SK-N-SH treated with all-trans-retinoic acid at 6 μM for 48 hours (cell line): ENCODE measurements around the gene PON3.

Experiments used
- ATAC-seq: fragments of 200-7000 bp; cut with Tn5 transposase; 3 replicates; pipeline ENCODE4 v1.9.1; 2020; ENCODE audit warnings: mild to moderate bottlenecking, moderate library complexity
- ARNTL ChIP-seq: fragments of 450-650 bp; formaldehyde crosslinking; IDR thresholded peaks from 2 replicates; pipeline ENCODE4 v1.5.0; 2020; ENCODE audit warnings: low read depth, mild to moderate bottlenecking, moderate library complexity, borderline replicate concordance
- BACH2 ChIP-seq: fragments of 250-450 bp; sonication (Bioruptor Pico); IDR thresholded peaks from 2 replicates; pipeline ENCODE4 v1.9.0; 2021; ENCODE audit warnings: mild to moderate bottlenecking, borderline replicate concordance
- CSDC2 ChIP-seq: fragments of 250-450 bp; sonication (Bioruptor Pico); IDR thresholded peaks from 2 replicates; pipeline ENCODE4 v1.5.0; 2020; ENCODE audit warnings: mild to moderate bottlenecking, moderate library complexity
- ESRRG ChIP-seq: fragments of 250-450 bp; sonication (Bioruptor Pico); IDR thresholded peaks from 2 replicates; pipeline ENCODE4 v1.6.1; 2021; ENCODE audit warnings: mild to moderate bottlenecking
- GLIS3 ChIP-seq: fragments of 250-450 bp; sonication (Bioruptor Pico); IDR thresholded peaks from 2 replicates; pipeline ENCODE4 v1.5.0; 2020; ENCODE audit warnings: mild to moderate bottlenecking, moderate library complexity
- ISL1 ChIP-seq: fragments of 250-450 bp; sonication (Bioruptor Pico); IDR thresholded peaks from 2 replicates; pipeline ENCODE4 v2.1.2; 2022; ENCODE audit warnings: mild to moderate bottlenecking, moderate library complexity
- OSR1 ChIP-seq: fragments of 250-450 bp; sonication (Bioruptor Pico); IDR thresholded peaks from 2 replicates; pipeline ENCODE4 v1.8.0; 2022; ENCODE audit warnings: moderate library complexity, mild to moderate bottlenecking, inconsistent platforms
- POU6F1 ChIP-seq: fragments of 250-450 bp; sonication (Bioruptor Pico); IDR thresholded peaks from 2 replicates; pipeline ENCODE4 v1.8.0; 2021; ENCODE audit warnings: low read depth, mild to moderate bottlenecking, moderate library complexity, borderline replicate concordance
- SNAI2 ChIP-seq: fragments of 250-450 bp; sonication (Bioruptor Pico); IDR thresholded peaks from 2 replicates; pipeline ENCODE4 v1.5.0; 2020; ENCODE audit warnings: mild to moderate bottlenecking, moderate library complexity
- TCF4 ChIP-seq: fragments of 250-450 bp; sonication (Bioruptor Pico); IDR thresholded peaks from 2 replicates; pipeline ENCODE4 v1.8.0; 2021; ENCODE audit warnings: mild to moderate bottlenecking, moderate library complexity, borderline replicate concordance
- TOX ChIP-seq: fragments of 250-450 bp; sonication (Bioruptor Pico); IDR thresholded peaks from 2 replicates; pipeline ENCODE4 v1.8.0; 2021; ENCODE audit warnings: mild to moderate bottlenecking, moderate library complexity, borderline replicate concordance
- TSHZ2 ChIP-seq: fragments of 250-450 bp; sonication (Bioruptor Pico); IDR thresholded peaks from 2 replicates; pipeline ENCODE4 v1.5.0; 2020; ENCODE audit warnings: mild to moderate bottlenecking, moderate library complexity
- ZC3H10 ChIP-seq: fragments of 250-450 bp; sonication (Bioruptor Pico); IDR thresholded peaks from 2 replicates; pipeline ENCODE4 v1.5.1; 2021; ENCODE audit warnings: mild to moderate bottlenecking, moderate library complexity
- ZFP3 ChIP-seq: fragments of 250-450 bp; sonication (Bioruptor Pico); IDR thresholded peaks from 2 replicates; pipeline ENCODE4 v1.5.0; 2020; ENCODE audit warnings: mild to moderate bottlenecking, moderate library complexity
- ZFP30 ChIP-seq: fragments of 450-650 bp; formaldehyde crosslinking; IDR thresholded peaks from 2 replicates; pipeline ENCODE4 v1.5.0; 2022; ENCODE audit warnings: mild to moderate bottlenecking, moderate library complexity
- ZNF565 ChIP-seq: fragments of 450-650 bp; formaldehyde crosslinking; conservative IDR thresholded peaks from 2 replicates; pipeline ENCODE4 v1.5.0; 2020; ENCODE audit warnings: low read depth, mild to moderate bottlenecking, moderate library complexity
- ZNF8 ChIP-seq: fragments of 450-650 bp; formaldehyde crosslinking; IDR thresholded peaks from 2 replicates; pipeline ENCODE4 v1.5.0; 2020; ENCODE audit warnings: mild to moderate bottlenecking, moderate library complexity
- TF ChIP-seq, protein P1 (sequence below): fragments of 250-450 bp; sonication (Bioruptor Pico); IDR thresholded peaks from 2 replicates; pipeline ENCODE4 v1.8.0; 2020; ENCODE audit warnings: mild to moderate bottlenecking, moderate library complexity, borderline replicate concordance
- TF ChIP-seq, protein P2 (sequence below): fragments of 250-450 bp; sonication (Bioruptor Pico); IDR thresholded peaks from 2 replicates; pipeline ENCODE4 v1.5.1; 2020; ENCODE audit warnings: low read depth, mild to moderate bottlenecking, moderate library complexity

Gene PON3

GRCh38 chr7:95318501-95319100 is 77.6 kb downstream of the PON3 start (continued):
- TF ChIP-seq ESRRG (CRISPR knock-in tag) (no peak), ZC3H10 (CRISPR knock-in tag) (no peak), CSDC2 (no peak)
- TF ChIP-seq, all 23 proteins: peak for 0

DNA sequence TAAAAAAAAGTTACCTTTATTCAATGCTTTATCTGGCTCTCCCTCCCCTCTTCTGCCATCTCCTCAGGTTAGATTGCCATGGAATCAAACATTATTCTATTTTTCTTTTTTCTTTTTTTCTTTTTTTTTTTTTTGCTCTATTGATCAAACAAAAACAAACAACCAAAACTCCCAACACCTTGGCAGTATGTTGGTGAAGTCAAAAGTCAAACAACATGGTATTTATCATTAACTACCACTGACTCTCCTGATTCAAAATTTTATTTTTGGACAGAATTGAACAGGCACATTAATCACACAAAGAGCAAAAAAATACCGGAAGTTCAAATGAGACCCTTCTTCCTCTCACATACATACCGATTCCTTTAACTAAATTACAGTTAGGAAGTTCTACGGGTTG is 78.2 kb downstream of the PON3 start:
- TF ChIP-seq ESRRG (CRISPR knock-in tag) (no peak), ZC3H10 (CRISPR knock-in tag) (no peak), ZFP30 (no peak), BACH2 (no peak), ZNF8 (CRISPR knock-in tag) (no peak), TOX (CRISPR knock-in tag) (no peak), ARNTL (CRISPR knock-in tag) (no peak), TSHZ2 (CRISPR knock-in tag) (no peak), GLIS3 (no peak), OSR1 (CRISPR knock-in tag) (no peak)
- TF ChIP-seq, all 23 proteins: peak for 0

DNA sequence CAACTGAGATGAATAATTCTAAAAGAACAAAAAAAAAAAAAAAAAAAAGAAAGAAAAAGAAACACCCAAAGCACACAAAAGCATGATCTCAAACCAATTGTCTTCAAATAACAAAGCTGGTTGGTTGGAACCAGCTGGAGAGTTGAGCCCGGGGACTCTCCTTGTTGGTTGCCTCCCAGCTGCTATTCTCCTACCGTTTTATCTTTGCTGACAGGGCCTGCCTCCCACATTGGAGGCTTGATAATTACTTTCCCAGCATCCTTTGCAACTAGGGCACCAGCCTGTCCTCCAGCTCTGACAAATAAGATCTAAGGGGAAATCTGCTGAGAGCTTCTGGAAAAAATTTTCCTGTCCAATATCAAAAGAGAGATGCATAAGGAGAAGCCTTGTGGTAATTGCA is 78.6 kb downstream of the PON3 start:
- no peak for ATAC-seq
- no peak for TF ChIP-seq ZNF565
- TF ChIP-seq, all 23 proteins: peak for 0

More for the DNA sequence above, 78.2 kb downstream of the PON3 start:
- no peak for ATAC-seq

DNA sequence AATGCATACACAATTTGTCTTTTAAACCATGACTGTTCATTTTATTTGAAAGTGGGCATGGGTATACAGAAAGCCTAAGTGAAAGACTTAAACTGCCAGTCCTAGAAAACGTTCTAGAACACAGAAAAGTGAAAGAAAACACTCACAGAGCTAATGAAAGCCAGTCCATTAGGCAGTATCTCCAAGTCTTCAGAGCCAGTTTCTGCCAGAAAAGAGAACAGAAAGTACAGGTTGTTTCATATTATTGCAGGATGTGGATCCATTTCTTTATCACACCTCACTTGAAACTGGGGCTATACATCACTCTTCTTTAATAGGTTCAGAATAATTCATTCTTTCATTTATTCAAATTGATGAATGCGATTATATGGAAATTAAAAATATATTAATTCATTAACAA is 79.6 kb downstream of the PON3 start:
- no peak for TF ChIP-seq ZC3H10 (CRISPR knock-in tag)
- TF ChIP-seq POU6F1 (CRISPR knock-in tag), result no peak
- no peak for TF ChIP-seq ZFP30
- no peak for TF ChIP-seq ARNTL (CRISPR knock-in tag)
- ATAC-seq, result no peak

GRCh38 chr7:95312561-95312960 is 83.6 kb downstream of the PON3 start:
- no peak for ATAC-seq
- TF ChIP-seq OSR1 (CRISPR knock-in tag), result no peak
- no peak for TF ChIP-seq BACH2
- TF ChIP-seq ISL1 (CRISPR knock-in tag), result no peak
- no peak for TF ChIP-seq GLIS3
- no peak for TF ChIP-seq TSHZ2 (CRISPR knock-in tag)
- no peak for TF ChIP-seq SNAI2 (CRISPR knock-in tag)
- no peak for TF ChIP-seq ARNTL (CRISPR knock-in tag)
- no peak for TF ChIP-seq CSDC2
- no peak for TF ChIP-seq ZFP30
- no peak for TF ChIP-seq TCF4 (CRISPR knock-in tag)
- no peak for TF ChIP-seq POU6F1 (CRISPR knock-in tag)
- TF ChIP-seq, protein P1, sequence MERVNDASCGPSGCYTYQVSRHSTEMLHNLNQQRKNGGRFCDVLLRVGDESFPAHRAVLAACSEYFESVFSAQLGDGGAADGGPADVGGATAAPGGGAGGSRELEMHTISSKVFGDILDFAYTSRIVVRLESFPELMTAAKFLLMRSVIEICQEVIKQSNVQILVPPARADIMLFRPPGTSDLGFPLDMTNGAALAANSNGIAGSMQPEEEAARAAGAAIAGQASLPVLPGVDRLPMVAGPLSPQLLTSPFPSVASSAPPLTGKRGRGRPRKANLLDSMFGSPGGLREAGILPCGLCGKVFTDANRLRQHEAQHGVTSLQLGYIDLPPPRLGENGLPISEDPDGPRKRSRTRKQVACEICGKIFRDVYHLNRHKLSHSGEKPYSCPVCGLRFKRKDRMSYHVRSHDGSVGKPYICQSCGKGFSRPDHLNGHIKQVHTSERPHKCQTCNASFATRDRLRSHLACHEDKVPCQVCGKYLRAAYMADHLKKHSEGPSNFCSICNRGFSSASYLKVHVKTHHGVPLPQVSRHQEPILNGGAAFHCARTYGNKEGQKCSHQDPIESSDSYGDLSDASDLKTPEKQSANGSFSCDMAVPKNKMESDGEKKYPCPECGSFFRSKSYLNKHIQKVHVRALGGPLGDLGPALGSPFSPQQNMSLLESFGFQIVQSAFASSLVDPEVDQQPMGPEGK (CRISPR knock-in tag), result no peak
- TF ChIP-seq, protein P2, sequence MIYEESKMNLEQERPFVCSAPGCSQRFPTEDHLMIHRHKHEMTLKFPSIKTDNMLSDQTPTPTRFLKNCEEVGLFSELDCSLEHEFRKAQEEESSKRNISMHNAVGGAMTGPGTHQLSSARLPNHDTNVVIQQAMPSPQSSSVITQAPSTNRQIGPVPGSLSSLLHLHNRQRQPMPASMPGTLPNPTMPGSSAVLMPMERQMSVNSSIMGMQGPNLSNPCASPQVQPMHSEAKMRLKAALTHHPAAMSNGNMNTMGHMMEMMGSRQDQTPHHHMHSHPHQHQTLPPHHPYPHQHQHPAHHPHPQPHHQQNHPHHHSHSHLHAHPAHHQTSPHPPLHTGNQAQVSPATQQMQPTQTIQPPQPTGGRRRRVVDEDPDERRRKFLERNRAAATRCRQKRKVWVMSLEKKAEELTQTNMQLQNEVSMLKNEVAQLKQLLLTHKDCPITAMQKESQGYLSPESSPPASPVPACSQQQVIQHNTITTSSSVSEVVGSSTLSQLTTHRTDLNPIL (CRISPR knock-in tag), result no peak
- TF ChIP-seq ZC3H10 (CRISPR knock-in tag), result no peak
- TF ChIP-seq ZNF8 (CRISPR knock-in tag), result no peak
- no peak for TF ChIP-seq ZFP3
- no peak for TF ChIP-seq ESRRG (CRISPR knock-in tag)
